Thyroid gland (tissue), 4 donors: ENCODE measurements around the gene CNTD1. TPM values are rescaled to one million over a fixed set of nuclear protein-coding genes. Genes with fewer than 3 reads are reported as not detected.
A peak's percentile ranks its signal among the peaks of the same experiment; 100 is the strongest.
"Not testable (repeated sequence)": the region's sequence is repeated elsewhere in the genome, so short reads cannot be mapped to it uniquely, and the experiment has no call there.

Experiments used
- DNase-seq, 2 donors: peaks; one replicate each; pipeline ENCODE4 v3.0.0-alpha.2; 2019
- H3K27ac ChIP-seq, 3 donors: fragments of 200-600 bp; sonication (generic); 1 replicate in 2 of 3; 2 replicates in 1 of 3; pipeline ENCODE4 v1.5.1; 2016 to 2019; ENCODE audit warnings: mild to moderate bottlenecking in 1 of 3, moderate library complexity in 1 of 3
- H3K27me3 ChIP-seq: fragments of 200-600 bp; sonication (generic); one replicate; pipeline ENCODE4 v1.5.1; 2019
- H3K36me3 ChIP-seq, 2 donors: fragments of 200-600 bp; sonication (generic); one replicate each; pipeline ENCODE4 v1.5.1; 2016 to 2019
- H3K4me1 ChIP-seq, 2 donors: fragments of 200-600 bp; sonication (generic); one replicate each; pipeline ENCODE4 v1.5.1; 2017 to 2019
- H3K4me3 ChIP-seq, 3 donors: fragments of 200-600 bp; sonication (generic); replicated peaks in 1 of 3; 1 replicate in 2 of 3; 2 replicates in 1 of 3; pipeline ENCODE4 v1.5.1; 2016; ENCODE audit warnings: mild to moderate bottlenecking in 1 of 3
- H3K9me3 ChIP-seq: fragments of 200-600 bp; sonication (generic); one replicate; pipeline ENCODE4 v1.5.1; 2017
- POLR2A ChIP-seq, 2 donors: fragments of 450-650 bp; IDR thresholded peaks; one replicate each; pipeline ENCODE4 v1.6.1; 2017; ENCODE audit warnings: antibody characterized with exemption in 2 of 2, mild to moderate bottlenecking in 2 of 2, moderate library complexity in 1 of 2
- WGBS, 2 donors: methylation state at CpG; one replicate each; pipeline ENCODE4 v1.1.5; 2017; 5-methylcytosine and 5-hydroxymethylcytosine counted together
- intact Hi-C: fragments of 100-400 bp; cut with DNase I; formaldehyde crosslinking; loops from one replicate; pipeline ENCODE4 v1.15.1; 2023
- total RNA-seq, 4 donors: library from RNA; depleted of rRNA; stranded (reverse); fragments of >200 nt; gene quantifications; one replicate each; pipeline ENCODE4 v1.2.3, GENCODE V29; 2016
- TF ChIP-seq, protein P1 (sequence below), 6 experiments: fragments of 200-600 bp in 3 of 6; fragments of 450-650 bp in 3 of 6; sonication (generic) in 3 of 6; IDR thresholded peaks; one replicate each; pipeline ENCODE4 v1.5.1; 2016 to 2019; ENCODE audit warnings: antibody characterized with exemption in 6 of 6, mild to moderate bottlenecking in 2 of 6, inconsistent platforms in 1 of 6, moderate library complexity in 1 of 6

The CNTD1 gene
- total RNA-seq, 4 donors from 2014 or later: 0.27 TPM; not detected in 3

DNA sequence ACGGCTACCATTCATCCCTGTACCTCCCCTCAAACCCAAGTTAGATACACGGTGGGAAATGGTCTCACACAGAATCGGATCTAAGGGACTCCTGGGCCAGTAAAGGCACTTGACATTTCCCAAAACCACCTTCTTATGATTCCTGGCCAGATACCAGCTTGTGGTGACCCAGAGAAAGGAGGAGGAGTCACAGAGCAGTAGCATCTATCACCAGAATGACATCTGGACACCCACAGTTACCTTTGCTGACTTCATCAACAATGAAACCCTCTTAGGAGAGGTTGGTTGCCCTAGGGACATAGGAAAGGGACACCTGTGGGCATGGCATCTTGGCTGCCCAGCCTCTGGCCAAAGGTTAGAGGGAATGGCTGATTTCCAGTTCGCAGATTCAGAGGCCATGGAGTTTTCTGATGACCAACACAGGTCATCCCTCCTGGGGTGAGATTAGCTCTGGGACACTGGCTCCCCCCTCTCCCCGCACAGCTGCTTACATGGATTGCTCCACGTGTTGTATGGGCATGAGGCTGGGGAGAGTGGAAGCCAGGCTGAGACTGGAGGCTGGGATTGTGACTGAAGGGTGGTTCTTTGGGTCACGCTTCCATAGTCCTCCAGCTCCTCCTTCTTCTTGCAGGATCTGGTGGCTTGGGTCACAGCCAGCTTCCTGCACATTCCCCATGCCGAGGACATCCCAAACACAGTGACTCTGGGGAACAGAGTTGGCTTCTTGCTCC is 51.0 kb downstream of the CNTD1 start:
- DNase-seq: peak; percentile 44 to 58
- TF ChIP-seq, protein P1, sequence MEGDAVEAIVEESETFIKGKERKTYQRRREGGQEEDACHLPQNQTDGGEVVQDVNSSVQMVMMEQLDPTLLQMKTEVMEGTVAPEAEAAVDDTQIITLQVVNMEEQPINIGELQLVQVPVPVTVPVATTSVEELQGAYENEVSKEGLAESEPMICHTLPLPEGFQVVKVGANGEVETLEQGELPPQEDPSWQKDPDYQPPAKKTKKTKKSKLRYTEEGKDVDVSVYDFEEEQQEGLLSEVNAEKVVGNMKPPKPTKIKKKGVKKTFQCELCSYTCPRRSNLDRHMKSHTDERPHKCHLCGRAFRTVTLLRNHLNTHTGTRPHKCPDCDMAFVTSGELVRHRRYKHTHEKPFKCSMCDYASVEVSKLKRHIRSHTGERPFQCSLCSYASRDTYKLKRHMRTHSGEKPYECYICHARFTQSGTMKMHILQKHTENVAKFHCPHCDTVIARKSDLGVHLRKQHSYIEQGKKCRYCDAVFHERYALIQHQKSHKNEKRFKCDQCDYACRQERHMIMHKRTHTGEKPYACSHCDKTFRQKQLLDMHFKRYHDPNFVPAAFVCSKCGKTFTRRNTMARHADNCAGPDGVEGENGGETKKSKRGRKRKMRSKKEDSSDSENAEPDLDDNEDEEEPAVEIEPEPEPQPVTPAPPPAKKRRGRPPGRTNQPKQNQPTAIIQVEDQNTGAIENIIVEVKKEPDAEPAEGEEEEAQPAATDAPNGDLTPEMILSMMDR (IDR thresholded peaks at IDR 0.05): no peak
- TF ChIP-seq POLR2A (IDR thresholded peaks at IDR 0.05): no peak
- intact Hi-C loops: loop anchor here (5.0 kb wide), 1 partner anchor 88 kb away; no protein-coding TSS in a partner anchor
- Histone ChIP-seq H3K36me3 (no peaks in the 10 kb centered on the region), H3K4me3 (no peak overlapping the region), H3K4me1 (peaks cover 8 to 23% of the 10 kb centered on the region in 2 donors), H3K9me3 (no peaks in the 10 kb centered on the region), H3K27me3 (no peaks in the 10 kb centered on the region), H3K27ac (no peak overlapping the region)
- 40 to 47% methylated on average over 8 of the region's 8 CpGs for WGBS, 2 donors

DNA sequence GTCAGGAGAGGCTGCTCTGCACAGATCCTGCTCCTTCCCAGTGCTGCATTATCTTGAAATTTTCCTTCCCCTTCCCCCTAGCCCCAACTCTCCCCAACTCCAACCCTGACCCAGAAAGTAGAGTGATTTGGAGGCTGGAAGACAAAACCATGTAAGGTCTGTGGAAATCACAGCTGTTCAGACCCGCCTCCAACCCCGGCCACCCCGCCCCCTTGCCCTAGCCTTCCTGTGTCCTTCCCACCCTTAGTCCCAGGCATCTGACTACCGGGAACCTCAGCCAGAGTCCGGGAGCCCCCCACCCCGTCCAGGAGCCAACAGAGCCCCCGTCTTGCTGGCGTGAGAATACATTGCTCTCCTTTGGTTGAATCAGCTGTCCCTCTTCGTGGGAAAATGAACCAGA is 52.3 kb downstream of the CNTD1 start, which contains the start of gene AOC3:
AOC3 (plus strand) TSS at position 246 of the 400 bp plus-strand sequence; CDS start at position 391, 145 bp downstream.
- Histone ChIP-seq H3K36me3 (no peaks in the 10 kb centered on the region), H3K9me3 (no peaks in the 10 kb centered on the region), H3K4me3 (no peak within 1 kb of the TSS), H3K27ac (peak within 1 kb of the TSS in 1 of 3 donors; percentile 10), H3K4me1 (peaks cover 8 to 23% of the 10 kb centered on the region in 2 donors), H3K27me3 (no peaks in the 10 kb centered on the region)
- DNase-seq: no peak
- 49 to 59% methylated on average over 8 to 9 of the region's 9 CpGs for WGBS, 2 donors
- intact Hi-C loops: no loop called here
- no peak for TF ChIP-seq POLR2A (IDR thresholded peaks at IDR 0.05)
- TF ChIP-seq, protein P1 (IDR thresholded peaks at IDR 0.05): no peak

DNA sequence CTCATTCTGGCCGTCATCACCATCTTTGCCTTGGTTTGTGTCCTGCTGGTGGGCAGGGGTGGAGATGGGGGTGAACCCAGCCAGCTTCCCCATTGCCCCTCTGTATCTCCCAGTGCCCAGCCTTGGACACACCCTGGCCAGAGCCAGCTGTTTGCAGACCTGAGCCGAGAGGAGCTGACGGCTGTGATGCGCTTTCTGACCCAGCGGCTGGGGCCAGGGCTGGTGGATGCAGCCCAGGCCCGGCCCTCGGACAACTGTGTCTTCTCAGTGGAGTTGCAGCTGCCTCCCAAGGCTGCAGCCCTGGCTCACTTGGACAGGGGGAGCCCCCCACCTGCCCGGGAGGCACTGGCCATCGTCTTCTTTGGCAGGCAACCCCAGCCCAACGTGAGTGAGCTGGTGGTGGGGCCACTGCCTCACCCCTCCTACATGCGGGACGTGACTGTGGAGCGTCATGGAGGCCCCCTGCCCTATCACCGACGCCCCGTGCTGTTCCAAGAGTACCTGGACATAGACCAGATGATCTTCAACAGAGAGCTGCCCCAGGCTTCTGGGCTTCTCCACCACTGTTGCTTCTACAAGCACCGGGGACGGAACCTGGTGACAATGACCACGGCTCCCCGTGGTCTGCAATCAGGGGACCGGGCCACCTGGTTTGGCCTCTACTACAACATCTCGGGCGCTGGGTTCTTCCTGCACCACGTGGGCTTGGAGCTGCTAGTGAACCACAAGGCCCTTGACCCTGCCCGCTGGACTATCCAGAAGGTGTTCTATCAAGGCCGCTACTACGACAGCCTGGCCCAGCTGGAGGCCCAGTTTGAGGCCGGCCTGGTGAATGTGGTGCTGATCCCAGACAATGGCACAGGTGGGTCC is 52.9 kb downstream of the CNTD1 start:
- H3K4me3 ChIP-seq, DNase-seq, intact Hi-C loops, H3K36me3 ChIP-seq, H3K9me3 ChIP-seq, H3K27me3 ChIP-seq: not testable (repeated sequence)
- peaks cover 8 to 23% of the 10 kb centered on the region in 2 donors for H3K4me1 ChIP-seq
- 77 to 91% methylated on average over 4 to 15 of the region's 28 CpGs for WGBS, 2 donors
- H3K27ac ChIP-seq: peak overlapping the region in 1 of 3 donors; percentile 10

- H3K4me3 ChIP-seq: no peak overlapping the region
- H3K27me3 ChIP-seq: no peaks in the 10 kb centered on the region
- DNase-seq: no peak
- 88 to 94% methylated on average over 12 to 15 of the region's 15 CpGs for WGBS, 2 donors
- H3K9me3 ChIP-seq: no peaks in the 10 kb centered on the region
- H3K4me1 ChIP-seq: peaks cover 8 to 23% of the 10 kb centered on the region in 2 donors
- H3K27ac ChIP-seq: peak overlapping the region in 1 of 3 donors; percentile 17
- intact Hi-C loops: no loop called here
- no peaks in the 10 kb centered on the region for H3K36me3 ChIP-seq
- no peak for TF ChIP-seq POLR2A (IDR thresholded peaks at IDR 0.05)
- TF ChIP-seq, protein P1 (IDR thresholded peaks at IDR 0.05): no peak
Observed at GRCh38 chr17:42852351-42852750, 53.7 kb downstream of the CNTD1 start.

GRCh38 chr17:42853004-42853403 is 54.3 kb downstream of the CNTD1 start:
- intact Hi-C loops: no loop called here
- Histone ChIP-seq H3K27ac (peak overlapping the region in 1 of 3 donors; percentile 17), H3K36me3 (no peaks in the 10 kb centered on the region), H3K4me1 (peaks cover 8 to 23% of the 10 kb centered on the region in 2 donors), H3K9me3 (no peaks in the 10 kb centered on the region), H3K27me3 (no peaks in the 10 kb centered on the region), H3K4me3 (no peak overlapping the region)
- TF ChIP-seq, protein P1 (IDR thresholded peaks at IDR 0.05): no peak
- DNase-seq: no peak
- 72 to 81% methylated on average over 4 of the region's 4 CpGs for WGBS, 2 donors
